ENCODE measurements around the gene C6. TPM values are rescaled to one million over a fixed set of nuclear protein-coding genes. Genes with fewer than 3 reads are reported as not detected.

C6 gene
- total and polyA plus RNA-seq, 10 of the 15 experiments (the other 5 are each of a cell fraction or from before 2014, with no cell fraction given): 0.31 TPM; not detected in 9

- FAIRE-seq (no peak), ATAC-seq (no peak), DNase-seq (ENCODE audit: low read depth, low spot score) (no peak)
- Histone ChIP-seq H3K4me1 (ENCODE audit: control insufficient read depth, insufficient read depth, low read length) (no peaks in the 10 kb centered on the region), H2AFZ (ENCODE audit: control insufficient read depth, low read depth, low read length) (no peak overlapping the region), H3K9me3 (replicated peaks; ENCODE audit: control insufficient read depth, insufficient read depth, low read length) (no peaks in the 10 kb centered on the region), H3K79me2 (ENCODE audit: control insufficient read depth, insufficient read depth, low read length) (no peaks in the 10 kb centered on the region), H3K27ac (ENCODE audit: control insufficient read depth, insufficient read depth) (no peak overlapping the region), H3K4me3 (no peak overlapping the region), H4K20me1 (ENCODE audit: control insufficient read depth, insufficient read depth) (no peaks in the 10 kb centered on the region), H3K4me2 (ENCODE audit: control insufficient read depth, insufficient read depth) (no peak overlapping the region), H3K36me3 (ENCODE audit: control insufficient read depth in 2 of 2, insufficient read depth in 2 of 2, low read length in 1 of 2) (no peaks in the 10 kb centered on the region), H3K9ac (ENCODE audit: control insufficient read depth, insufficient read depth, low read length) (no peak overlapping the region), H3K27me3 (replicated peaks in 1 of 2; ENCODE audit: control insufficient read depth in 2 of 2, insufficient read depth in 2 of 2, low read length in 1 of 2) (no peaks in the 10 kb centered on the region)
- WGBS (ENCODE audit: insufficient coverage, insufficient replicate concordance, low lambda C conversion rate, missing lambda C conversion rate): 30% methylated on average over 5 of the region's 5 CpGs
- intact Hi-C loops (cut with micrococcal nuclease; ENCODE audit: unreplicated experiment): no loop called here
- ChIA-PET SMC1A (ENCODE audit: uncharacterized antibody, unreplicated experiment) (no interaction called here), CTCF (no interaction called here), POLR2A (no interaction called here), RAD21 (ENCODE audit: unreplicated experiment) (no interaction called here)
- BruUV-seq (replicated peaks): no TSS peak
- in situ Hi-C loops (cut with MboI): no loop called here
- TF ChIP-seq ZSCAN29 (IDR thresholded peaks at IDR 0.05): no peak
- TF ChIP-seq NFXL1 (IDR thresholded peaks at IDR 0.05; ENCODE audit: borderline replicate concordance): no peak
- TF ChIP-seq, protein P1, sequence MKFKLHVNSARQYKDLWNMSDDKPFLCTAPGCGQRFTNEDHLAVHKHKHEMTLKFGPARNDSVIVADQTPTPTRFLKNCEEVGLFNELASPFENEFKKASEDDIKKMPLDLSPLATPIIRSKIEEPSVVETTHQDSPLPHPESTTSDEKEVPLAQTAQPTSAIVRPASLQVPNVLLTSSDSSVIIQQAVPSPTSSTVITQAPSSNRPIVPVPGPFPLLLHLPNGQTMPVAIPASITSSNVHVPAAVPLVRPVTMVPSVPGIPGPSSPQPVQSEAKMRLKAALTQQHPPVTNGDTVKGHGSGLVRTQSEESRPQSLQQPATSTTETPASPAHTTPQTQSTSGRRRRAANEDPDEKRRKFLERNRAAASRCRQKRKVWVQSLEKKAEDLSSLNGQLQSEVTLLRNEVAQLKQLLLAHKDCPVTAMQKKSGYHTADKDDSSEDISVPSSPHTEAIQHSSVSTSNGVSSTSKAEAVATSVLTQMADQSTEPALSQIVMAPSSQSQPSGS (IDR thresholded peaks at IDR 0.05; ENCODE audit: low read length): no peak
- no peak for TF ChIP-seq NR2C2 (IDR thresholded peaks at IDR 0.05; ENCODE audit: borderline replicate concordance, control insufficient read depth, insufficient read length, low read depth)
- TF ChIP-seq, protein P2, sequence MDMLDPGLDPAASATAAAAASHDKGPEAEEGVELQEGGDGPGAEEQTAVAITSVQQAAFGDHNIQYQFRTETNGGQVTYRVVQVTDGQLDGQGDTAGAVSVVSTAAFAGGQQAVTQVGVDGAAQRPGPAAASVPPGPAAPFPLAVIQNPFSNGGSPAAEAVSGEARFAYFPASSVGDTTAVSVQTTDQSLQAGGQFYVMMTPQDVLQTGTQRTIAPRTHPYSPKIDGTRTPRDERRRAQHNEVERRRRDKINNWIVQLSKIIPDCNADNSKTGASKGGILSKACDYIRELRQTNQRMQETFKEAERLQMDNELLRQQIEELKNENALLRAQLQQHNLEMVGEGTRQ (IDR thresholded peaks at IDR 0.05; ENCODE audit: borderline replicate concordance, low read depth, low read length): no peak
- no peak for TF ChIP-seq NRF1 (conservative IDR thresholded peaks at IDR 0.05; ENCODE audit: low read depth, low read length)
- no peak for TF ChIP-seq SMC3 (IDR thresholded peaks at IDR 0.05; ENCODE audit: borderline replicate concordance, low read length)
- TF ChIP-seq DPF2 (IDR thresholded peaks at IDR 0.05): no peak
- no peak for TF ChIP-seq ZNF384 (IDR thresholded peaks at IDR 0.05; ENCODE audit: borderline replicate concordance, low read depth, low read length)
- no peak for TF ChIP-seq EED (IDR thresholded peaks at IDR 0.05; ENCODE audit: low read depth)
- TF ChIP-seq, protein P3, sequence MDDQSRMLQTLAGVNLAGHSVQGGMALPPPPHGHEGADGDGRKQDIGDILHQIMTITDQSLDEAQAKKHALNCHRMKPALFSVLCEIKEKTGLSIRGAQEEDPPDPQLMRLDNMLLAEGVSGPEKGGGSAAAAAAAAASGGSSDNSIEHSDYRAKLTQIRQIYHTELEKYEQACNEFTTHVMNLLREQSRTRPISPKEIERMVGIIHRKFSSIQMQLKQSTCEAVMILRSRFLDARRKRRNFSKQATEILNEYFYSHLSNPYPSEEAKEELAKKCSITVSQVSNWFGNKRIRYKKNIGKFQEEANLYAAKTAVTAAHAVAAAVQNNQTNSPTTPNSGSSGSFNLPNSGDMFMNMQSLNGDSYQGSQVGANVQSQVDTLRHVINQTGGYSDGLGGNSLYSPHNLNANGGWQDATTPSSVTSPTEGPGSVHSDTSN (IDR thresholded peaks at IDR 0.05; ENCODE audit: insufficient replicate concordance, low read depth, low read length): no peak
- no peak for TF ChIP-seq KDM1A (IDR thresholded peaks at IDR 0.05; ENCODE audit: borderline replicate concordance)
- no peak for TF ChIP-seq HDGF (IDR thresholded peaks at IDR 0.05)
- no peak for TF ChIP-seq RAD51 (IDR thresholded peaks at IDR 0.05)
Observed at GRCh38 chr5:41181691-41182564, 31.4 kb downstream of the C6 start.
